Measurements from ENCODE around the gene RBM15.

RBM15 gene

GRCh38 chr1:110360431-110360830 is 21.3 kb downstream of the RBM15 start:
- no peak for DNase-seq

DNA sequence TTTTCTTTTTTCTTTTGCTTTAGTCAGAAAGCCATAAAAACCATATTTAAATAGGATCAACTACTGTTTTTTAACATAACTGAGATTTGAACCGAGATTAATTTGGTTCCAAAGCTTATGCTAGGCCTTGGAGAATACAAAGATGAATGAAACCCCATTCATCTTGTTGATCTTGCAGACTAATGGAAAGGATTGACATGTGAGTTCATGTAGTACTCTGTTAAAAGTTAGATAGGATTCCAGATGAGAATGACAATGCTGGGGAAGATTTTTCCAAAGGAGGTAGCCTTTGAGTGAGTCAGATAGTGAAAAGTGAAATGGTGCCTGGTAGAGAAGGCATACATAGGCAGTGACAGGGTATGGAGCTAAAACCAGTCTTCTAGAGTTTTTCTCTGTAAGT is 22.7 kb downstream of the RBM15 start:
- no peak for DNase-seq

GRCh38 chr1:110364221-110364620 is 25.0 kb downstream of the RBM15 start:
- no peak for DNase-seq

GRCh38 chr1:110370827-110371226 is 31.6 kb downstream of the RBM15 start:
- DNase-seq, result no peak

DNA sequence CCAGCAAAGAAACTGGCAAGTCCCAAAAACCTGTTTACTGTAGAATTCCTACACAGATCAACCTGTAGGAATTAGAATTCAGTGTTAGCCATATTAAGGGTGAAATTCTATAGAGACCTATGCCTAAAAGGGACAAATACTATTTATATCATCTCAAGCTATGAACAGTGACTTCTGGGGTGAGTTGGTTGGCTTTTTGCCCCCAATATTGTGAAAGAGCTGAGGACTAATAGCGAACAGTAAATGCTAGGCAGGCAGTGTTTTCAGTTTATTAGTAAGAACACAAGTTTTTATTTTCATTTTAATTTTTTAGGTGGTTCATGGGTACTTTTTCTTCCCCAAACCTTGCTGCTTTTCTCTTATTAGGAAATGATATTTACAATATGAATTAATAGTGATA is 36.3 kb downstream of the RBM15 start:
- DNase-seq, result no peak

DNA sequence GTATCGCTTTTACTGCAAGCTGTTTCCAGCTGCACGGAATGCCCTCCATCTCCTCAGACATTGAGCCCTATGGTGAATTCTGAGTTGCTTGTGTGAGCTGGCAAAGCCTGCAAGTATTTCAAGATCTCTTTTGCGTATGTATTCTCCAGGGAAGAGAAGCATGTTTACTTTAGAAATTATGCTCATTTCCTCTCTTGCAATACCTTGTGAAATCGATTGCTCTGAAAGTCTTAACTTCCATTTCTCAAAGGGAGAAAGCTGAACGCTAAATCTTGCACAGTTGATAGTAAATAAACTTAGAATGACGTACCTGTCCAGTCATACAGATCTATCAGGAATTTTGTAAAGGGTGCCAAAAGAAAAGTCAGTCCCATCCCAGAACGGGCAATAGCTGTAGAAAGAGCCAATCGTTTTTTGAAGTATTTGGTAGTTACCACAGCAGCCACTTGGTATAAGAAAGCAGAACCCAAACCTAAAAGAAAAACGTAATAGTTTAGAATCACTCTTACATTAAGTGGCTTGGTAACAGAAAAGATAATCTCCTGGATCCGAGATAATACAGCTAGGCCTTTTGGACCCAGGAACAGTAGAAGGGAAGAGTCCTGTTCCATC is 41.6 kb downstream of the RBM15 start:
- DNase-seq, result no peak

- no peak for DNase-seq
Measured at GRCh38 chr1:110383251-110383990, 44.2 kb downstream of the RBM15 start.

GRCh38 chr1:110384581-110385321 is 45.6 kb downstream of the RBM15 start:
- DNase-seq, result peak; percentile 30

DNA sequence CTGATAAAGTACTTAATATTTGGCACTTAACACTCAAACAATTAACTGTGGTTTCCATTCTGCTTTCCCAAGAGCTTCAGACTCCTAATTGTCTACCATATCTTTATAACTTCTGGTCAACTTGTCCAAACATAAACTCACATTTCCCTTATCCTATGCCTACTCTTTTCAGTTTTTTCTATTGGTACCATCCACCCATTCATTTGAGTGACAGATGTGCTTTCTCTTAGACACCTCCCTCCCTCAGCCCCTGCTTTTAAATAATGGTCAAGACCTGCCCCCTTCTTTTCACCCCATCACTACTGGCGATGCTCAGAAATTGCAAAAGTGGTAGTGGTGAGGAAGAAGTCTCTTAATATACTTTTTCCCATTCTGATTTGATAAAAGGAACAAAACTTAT is 46.2 kb downstream of the RBM15 start:
- no peak for DNase-seq

DNA sequence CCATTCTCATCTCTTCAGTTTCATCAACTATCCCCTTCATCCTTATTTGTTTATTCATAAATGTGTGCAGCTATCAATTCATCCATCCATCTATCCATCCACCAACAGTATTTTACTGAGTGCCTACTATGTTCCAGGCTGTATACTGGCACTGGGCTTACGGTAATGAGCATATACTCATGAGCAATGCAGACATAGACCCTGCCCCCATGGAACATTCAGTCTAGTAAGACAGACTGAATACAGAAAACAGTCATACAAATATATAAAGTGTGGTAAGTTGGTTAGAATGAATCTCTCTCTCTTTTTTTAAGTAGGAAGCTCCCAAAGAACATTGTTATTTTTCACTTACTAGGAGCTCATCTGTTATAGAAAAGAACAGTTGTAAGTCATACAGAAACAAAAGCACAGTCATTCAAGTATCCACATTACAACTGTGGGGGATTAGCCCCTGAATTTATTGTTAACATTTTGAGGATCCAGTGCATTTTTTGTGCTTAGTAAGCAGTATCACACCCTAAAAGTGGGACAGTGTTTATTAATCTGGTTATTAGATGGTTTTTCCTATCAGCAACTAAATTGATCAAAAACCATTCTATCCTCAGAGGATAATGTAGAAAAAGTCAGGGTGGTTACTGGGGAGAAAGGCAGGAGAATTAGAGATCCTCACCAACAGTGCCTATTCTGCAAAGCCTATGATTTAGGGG is 48.0 kb downstream of the RBM15 start:
- DNase-seq, result no peak

DNA sequence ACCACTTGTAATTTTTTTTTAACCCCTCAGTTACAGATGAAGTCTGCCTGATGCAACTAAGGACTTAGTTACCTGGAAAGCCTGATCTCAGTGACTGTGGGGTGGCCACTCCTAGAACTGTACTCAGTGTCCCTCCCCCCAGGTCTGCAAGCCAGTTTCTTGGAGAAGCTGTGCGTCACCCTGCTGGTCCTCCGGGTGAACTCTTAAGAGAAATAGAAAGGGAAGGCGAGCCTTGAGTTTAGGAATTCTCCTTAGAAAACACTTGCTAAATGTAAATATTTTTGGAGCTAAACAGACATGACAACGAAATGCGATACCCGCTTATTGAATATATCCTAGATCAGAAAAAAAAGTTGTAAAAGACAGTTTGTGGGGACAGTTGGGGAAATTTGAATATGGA is 50.9 kb downstream of the RBM15 start:
- DNase-seq, result no peak

DNA sequence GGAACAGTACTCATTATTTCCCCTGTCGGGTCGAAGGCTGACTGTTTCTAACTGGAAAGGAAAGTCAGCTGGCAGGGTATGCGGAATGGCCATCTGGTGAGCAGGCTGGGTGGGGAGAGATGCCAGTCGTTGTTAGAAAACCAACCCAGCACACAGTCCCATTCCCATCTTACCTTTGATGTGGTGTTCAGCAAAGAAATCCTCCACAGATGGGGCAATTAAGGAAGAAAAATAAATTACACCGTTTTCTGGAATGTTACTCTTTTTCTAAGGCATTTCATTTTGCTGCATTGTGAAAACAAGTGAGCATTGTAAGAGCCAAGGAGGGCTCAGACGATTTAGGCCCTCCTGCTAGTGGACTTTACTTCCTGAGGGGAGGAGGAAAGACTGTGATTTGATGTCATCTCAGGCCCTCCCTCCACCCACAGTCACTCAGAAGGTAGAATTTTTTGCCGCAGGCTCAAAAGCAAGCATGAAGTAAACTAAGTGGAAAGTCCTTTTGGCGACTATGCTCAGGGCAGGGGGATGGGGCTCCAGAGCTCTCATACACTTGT is 51.6 kb downstream of the RBM15 start, which contains the start of gene SLC16A4:
Gene SLC16A4 (minus strand): TSS at position 335 of the 554 bp plus-strand sequence. CDS start 1,703 bp downstream, outside the sequence.
- no peak for DNase-seq

DNA sequence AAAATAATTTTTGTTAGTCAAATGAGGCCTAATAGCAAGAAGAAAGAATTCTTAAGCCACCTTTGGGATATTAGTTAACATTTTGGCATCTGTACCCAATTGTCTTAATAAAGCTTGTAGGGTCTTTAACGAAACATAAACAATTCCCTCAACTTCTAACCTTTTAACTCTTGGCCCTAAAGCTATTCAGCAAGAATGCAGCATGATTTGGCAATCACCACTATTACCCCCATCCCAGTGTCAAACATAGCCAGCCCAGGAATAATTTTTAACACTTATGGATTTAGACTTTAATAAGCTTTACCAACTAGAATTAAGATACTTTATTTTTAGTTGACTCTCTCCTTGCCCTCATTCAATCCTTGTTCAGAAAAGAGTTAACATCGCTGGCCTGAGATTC is 54.1 kb downstream of the RBM15 start:
- no peak for DNase-seq

DNA sequence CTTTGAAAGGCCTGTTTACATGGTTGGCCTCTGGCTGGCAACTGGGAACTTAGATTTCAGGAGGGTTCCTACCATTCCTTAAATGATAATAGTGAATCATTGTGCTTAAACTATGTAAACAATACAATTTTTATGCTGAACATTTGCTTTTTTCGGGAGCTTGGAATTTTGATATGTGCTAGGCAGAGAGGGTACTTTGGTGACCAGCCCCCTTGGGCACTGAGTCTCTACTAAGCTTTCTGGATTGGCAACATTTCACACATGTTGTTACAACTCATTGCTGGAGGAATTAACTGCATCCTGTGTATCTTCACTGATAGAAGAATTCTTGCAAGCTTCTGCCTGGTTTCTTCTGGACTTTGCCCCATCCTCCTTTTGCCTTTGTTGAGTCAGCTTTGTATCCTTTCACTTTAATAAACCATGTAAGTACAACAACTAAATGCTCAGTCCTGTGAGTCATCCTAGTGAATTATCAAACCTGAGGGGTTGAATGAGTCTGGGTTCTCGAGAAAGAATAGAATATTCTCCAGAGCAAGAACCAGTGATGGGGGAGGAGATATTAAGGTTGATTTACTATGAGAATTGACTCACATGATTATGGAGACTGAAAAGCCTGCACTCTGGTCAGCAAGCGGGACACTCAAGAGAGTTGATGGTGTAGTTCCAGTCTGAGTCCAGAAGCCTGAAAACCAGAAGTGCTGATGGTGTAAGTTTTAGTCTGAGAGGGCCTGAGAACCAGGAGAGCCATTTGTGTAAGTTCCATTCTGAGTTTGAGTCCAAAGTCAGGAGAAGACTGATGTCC is 54.7 kb downstream of the RBM15 start:
- DNase-seq, result no peak

DNA sequence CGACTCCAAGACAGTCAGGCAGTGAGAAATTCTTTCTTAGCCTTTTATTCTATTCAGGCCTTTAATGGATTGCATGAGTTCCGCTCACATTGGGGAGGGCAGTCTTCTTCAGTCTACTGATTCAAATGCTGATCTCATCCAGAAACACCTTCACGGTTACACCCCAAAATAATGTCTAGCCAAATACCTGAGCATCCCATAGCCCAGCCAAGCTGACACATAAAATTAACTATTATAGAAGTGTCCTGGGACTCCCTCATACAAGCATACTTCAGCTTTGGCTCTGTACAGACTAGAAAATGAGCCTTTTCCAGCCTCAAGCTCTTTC is 55.3 kb downstream of the RBM15 start:
- no peak for DNase-seq
